Activated gamma-delta T cell (primary cell): ENCODE results near the gene TADA2A.
A peak's percentile ranks its signal among the peaks of the same experiment; 100 is the strongest.

Source experiments
- DNase-seq: peaks from one replicate; lab custom pipeline; 2025; lab: John Stamatoyannopoulos, UW
- total RNA-seq, 2 donors: gene quantifications; one replicate each; lab custom pipeline; 2026; lab: John Stamatoyannopoulos, UW

TADA2A gene, protein sequence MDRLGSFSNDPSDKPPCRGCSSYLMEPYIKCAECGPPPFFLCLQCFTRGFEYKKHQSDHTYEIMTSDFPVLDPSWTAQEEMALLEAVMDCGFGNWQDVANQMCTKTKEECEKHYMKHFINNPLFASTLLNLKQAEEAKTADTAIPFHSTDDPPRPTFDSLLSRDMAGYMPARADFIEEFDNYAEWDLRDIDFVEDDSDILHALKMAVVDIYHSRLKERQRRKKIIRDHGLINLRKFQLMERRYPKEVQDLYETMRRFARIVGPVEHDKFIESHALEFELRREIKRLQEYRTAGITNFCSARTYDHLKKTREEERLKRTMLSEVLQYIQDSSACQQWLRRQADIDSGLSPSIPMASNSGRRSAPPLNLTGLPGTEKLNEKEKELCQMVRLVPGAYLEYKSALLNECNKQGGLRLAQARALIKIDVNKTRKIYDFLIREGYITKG
- total RNA-seq: 40.2 to 47.6 reads per million in 2 donors

DNA sequence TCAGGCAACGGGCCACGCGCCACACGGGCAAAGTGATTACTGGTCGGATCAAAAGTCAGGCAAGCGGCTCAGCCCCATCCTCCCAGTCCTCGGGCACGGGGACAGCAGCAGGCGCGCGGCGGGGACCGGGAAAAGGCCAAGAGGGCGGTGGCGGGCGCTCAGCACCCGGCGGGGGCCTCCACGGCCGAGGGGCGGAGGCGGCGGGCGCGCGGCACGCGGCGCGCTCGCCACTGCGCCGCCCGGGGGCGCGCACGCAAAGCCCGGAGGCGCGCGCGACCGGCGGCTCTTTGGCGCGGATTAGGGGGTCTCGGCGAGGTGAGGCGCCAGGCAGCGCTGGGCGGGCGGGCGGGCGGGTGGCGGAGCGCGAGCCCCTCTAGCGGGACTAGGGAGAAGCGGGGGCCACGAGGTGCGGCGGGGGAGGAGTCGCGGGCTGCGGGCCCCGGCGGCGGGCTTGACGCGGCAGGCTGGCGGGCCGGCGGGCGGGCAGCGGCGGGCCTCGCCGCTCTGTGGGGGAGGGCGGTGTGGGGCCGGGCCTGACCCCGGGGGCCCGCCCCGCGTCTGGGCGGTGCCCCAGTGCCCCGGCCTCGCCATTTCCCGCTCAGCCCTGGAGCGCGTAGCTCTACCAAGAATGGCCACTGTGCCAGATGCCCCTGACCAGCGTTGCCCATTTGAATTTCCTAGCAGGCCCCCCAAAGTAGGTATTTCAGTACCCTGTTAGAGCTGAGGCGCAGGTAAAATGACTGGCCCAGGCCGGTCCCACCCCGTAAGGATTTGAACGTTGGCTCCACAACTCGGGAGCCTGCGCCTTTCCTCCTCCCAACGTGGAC, at the start of gene TADA2A, which contains the start of gene ACACA:
Gene TADA2A, plus strand, starts transcription at position 252 of the 827 bp plus-strand sequence. CDS start 4,480 bp downstream, outside the sequence.
Gene ACACA, minus strand, starts transcription at position 202 of the 827 bp plus-strand sequence. CDS start 537 bp downstream, outside the sequence.
- peak; percentile 70 for DNase-seq

DNA sequence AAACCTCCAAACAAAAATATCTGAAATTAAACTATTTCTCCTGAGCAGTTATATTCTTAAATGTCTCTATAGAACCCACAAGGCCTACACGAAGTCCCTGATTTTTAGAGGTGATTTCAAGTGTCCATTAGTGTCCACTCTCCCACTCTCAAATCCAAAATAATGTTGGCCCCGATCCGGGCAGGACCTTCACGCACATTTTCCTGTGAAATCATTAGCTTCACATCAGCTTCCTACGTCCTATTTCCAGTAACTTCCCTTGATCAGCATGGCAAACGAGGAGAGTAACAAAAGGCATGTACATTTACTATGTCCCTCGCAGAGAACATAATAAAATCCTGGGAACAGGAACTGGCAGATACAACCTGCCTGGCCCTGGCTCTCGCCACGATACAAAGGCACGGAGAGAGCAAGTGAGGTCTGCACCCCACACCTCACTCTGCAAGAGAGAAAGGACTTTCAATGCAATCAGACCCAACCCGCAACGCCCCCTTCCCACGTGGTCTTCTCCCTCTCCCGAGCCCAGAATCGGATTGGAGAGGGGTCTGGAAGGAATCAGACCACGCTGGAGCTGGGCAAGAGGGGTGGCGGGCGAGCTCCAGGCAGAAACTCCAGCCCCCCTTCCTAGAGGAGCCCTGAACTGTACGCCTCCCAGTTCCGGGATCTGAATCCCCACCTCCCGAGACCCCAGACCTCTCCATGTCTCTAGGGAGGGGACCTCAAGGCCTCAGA, 48.4 kb upstream of the TADA2A start:
- no peak for DNase-seq

DNA sequence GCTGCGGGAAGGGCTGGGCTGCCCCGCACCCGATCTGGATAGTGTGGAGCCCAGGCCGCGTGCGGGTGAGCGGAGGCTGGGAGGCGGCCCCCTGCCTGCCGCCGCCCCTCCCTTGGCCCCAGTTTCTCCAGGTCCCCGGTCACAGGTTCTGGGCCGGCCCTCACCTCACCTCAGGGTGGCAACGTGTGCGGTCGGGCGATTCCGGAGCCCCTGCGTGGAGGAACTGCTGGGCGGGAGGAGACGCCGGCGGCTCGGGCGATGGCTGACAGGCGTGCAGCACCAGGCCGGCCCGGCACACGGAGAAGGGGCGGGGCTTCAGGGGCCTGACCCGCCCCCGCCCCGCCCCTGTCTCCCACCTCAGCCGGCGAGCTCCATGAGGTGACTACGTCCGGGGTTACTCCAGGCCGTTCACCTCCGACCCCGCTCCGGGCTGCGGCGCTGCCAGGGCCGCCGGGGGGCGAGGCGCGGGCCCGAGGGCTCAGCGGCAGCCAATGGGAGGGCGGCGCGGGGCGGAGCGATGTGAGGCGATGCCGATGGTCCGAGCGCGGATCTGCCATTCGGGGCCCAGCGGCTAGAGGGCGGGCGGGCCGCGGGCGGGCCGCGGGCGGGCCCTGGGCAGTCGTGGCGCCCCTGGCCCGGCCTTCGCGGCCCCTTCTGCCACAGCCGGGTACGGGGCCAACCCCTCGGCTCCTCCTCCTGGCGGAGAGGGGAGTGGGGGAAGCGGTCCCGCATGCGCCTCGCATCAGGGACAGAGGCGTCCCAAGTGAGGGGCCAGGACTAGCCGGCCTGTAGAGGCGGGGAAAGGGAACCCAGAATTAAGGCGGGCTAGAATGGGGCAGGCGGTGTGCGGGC, 47.6 kb upstream of the TADA2A start:
- peak; percentile 96 for DNase-seq

DNA sequence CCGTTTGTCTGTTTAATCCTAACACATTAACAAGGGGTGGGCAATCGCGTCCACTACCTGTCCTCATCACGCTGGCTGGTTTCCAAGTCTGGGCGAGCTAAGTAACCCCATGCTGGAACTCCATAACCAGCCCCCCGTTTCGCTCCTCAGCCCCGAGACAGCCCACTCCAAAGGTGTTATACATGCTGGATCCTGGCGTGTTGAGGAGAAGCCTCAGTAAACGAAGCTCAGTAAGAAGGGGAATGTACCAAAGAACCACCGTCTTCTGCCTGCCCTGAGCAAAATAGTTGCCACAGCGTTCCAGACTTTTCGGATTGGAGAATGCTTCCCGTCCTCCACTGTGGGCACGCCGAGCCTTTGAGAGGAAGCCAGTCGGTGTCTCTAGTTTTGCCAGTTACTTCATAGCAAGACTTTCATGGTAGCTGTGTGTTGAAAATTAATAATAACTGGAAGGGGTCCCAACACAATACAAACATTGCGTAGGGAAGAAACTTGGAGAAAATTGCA, 47.0 kb upstream of the TADA2A start:
- DNase-seq: no peak

DNA sequence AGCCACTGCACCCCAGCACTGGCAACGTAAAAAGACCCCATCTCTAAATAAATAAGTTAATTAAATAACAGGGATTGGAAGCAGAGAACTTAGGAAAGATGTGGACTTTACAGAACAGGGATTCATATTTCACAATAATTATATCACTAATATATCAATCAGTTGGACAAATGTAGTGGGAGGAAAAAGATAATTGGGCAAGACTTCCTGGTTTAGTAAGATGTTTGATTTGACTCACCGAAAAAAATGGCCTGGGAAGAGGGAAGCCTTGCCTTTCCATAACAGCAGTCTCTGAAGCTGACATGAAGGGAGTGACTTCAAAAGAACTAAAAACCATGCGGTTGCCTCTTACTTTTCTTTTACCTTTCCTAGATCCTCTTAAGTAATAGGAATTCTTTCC, 46.1 kb upstream of the TADA2A start:
- no peak for DNase-seq

DNA sequence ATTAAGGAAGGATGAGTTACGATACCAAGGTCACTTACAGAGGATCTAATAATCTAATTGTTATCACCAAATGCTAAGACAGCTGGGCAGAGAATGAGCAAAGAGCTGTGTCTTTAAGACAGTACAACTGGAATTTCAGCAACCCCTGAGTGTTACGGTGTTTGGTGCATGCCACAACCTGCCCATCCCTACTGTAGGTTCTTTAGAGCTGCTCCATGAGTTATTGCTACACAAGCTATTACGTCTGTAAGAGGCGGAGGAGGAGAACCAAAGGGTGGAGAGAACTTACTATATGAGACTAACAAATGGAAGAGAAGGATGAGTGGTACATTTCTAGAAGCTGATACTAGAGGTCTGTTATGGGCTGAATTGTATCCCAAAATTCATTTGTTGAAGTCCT, 45.1 kb upstream of the TADA2A start:
- DNase-seq: no peak

DNA sequence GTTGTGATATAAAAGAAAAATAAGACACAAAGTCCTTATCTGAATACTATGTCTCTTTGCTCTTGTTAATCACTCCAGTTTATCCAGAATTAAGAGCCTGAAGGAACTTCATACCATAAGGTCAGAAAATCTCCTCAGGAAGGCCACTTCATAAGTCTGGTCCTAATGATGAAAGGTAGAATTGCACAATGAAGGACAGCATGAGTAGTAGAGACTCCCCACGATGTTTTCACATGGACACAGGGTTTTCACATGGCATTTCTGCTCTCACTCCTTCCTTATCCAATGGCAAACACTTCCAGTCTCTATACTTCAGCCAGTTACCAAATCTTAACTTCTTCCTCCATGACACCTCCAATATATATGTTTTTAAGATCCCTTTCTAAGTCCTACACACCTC, 41.1 kb upstream of the TADA2A start:
- DNase-seq: no peak

DNA sequence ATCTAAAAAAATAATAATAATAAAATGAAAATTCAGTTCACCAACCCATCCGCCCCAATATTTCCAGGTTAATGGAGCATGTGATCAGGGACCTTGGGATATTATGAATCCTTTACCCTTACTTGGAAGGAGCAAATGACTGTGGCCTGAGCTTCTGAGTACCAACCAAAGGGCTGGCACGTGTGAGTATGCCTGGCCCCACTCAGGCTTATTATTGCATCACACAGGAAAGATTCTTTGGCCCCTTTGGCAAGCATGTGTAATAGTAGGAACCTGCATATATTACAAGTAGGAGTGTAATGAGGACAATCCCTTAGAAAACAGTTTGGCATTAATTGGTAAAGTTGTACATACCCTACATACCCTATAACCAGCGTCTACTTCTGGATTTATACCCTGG, 38.1 kb upstream of the TADA2A start:
- no peak for DNase-seq

DNA sequence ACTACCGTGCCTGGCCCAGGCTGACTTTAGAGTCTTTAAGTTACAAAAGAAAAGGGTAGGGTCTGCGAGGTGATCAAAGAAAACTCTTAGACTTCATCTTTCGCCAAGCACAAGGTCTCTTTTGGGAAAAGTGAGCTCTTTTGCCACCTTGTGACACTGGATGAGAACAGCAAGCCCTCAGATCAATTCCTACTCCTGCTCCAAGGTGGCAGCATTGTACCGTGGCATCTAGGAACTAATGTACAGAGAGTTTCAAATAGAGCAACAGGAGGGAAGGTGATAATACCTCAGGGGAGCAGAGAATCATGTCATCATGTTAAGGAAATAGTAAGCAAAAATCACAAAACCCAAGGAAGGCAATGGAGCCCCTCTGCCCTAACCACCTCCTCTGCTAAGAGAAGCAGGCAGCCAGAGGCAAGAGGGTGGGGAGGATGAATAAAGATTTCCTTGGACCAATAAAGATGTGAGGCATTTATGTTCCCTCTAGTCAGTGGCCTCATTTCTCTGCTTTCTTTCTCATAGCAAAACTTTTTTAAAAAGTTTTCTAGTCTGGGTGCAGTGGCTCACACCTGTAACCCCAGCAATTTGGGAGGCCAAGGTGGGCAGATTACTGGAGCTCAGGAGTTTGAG, 33.0 kb upstream of the TADA2A start:
- DNase-seq: no peak

DNA sequence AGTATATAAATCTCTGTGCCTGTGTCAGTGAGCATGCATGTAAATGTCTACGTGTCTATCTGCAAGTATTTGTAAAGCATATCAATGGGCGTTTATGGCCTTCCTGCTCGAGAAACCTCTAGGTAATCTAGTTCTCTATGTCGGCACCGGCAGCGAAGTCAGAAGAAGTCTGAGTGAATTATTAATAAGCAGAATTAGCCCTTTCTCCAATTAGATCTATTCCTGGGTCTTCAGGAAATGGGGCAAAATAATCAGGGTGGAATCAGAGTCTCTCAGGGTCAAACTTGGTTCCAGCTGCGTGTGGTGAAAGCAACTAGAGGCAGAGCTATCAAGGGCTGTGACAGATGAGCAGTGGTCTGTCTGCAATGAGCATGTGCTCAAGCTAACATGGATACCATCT, 31.0 kb upstream of the TADA2A start, which contains the start of gene C17orf78:
Gene C17orf78, plus strand, starts transcription at position 280 of the 400 bp plus-strand sequence. Its CDS starts 108 bp downstream, at position 388.
- DNase-seq: no peak

DNA sequence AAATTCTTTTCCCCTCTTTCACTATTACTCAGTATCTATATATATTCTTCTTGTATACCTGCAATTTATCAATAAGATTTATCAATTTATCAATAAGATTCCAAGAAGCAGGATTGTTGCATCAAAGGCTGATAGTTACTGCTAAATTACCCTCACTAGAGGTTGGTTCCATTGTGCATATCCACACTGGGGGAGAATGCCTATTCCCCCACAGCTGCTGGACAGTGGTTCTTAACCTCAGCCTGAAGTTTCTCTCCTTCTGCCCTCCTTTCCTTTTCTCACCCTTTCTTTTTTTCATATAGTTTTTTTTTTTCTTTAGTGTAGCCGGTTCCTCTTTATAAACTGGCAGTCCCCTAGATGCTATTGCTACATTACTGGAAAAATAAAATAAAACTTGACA, 24.6 kb upstream of the TADA2A start:
- DNase-seq: no peak

DNA sequence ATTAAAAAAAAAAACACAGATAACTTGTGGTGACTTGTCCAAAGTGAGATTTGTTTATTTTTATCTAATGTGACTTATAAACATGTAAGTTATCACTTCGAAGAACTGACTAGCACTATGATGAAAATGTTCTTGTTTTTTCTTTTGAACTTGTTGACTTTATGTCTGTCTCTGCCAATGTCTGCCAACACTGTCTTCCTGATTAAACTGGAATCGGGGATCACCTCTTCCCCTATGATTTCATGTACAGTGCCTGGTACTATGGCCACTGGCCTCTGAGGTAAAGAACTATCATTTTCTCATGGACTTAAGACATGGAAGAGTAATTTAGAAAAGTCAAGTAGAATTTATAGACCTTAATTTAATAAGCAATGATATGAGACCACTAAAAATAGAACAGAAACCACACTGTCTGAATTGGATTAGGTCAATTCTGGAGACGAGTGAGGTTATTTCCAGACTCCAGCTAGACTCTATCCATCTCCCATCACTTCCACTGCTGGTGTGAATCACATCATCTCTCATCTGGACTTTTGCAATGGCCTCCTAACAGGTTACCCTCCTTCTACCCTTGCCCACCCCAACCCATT, 22.0 kb upstream of the TADA2A start:
- no peak for DNase-seq

DNA sequence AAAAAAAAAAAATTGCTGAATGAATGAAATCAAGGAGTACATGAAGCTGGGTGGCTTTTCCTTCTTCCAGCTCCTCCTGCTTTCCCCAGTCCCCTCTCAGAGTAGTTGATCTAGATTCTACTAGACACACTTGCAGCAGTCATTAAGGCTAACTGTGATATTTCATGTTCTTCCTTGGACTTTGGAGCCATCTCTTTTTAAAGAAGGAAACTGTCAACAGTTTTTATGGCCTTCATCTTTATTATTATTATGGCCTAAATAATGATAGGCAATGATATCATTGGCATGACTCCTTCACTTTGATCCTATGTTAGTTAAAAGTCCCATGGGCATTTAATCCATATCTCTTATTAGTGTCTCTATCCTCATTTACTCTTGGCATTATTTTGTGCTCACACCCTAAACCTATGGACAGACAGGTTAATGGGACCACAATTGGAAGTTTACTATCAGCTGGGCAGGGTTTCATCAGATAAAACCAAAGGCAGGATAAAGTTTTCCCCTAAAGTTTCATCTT, 21.2 kb upstream of the TADA2A start:
- no peak for DNase-seq

DNA sequence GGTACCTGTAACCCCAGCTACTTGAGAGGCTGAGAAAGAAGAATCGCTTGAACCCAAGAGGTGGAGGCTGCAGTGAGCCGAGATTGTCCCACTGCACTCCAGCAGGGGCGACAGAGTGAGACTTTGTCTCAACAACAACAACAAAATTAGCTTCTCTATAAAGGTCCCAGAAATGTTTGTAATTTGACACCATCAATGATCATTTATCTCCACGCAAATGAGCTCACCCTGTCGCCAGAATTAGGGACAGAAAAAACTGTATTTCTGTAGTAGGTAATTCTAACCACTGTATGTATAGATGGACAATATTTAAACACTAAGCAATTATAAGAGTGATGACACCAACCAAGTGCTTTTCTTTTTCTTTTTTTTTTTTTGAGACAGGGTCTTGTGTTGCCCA, 20.2 kb upstream of the TADA2A start:
- no peak for DNase-seq

DNA sequence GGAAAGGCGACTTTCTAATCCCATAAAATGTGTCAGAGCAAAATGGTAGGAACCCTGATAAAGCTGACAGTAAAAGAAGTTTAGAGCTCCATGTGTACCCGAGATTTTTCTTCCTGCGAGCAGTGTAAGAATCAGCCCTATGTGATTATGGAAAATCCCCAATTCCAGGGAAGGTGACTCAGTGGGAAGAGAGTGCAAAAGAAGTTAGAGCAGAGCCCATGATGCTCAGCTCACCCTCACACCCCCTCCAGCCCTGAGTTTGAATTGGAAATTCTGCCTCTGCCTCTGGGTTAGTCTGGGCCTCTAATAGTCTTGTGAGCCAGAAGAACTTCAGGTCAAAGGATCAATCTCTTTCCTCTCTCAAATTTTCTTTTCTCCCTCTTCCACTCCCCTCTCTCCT, 18.4 kb upstream of the TADA2A start:
- DNase-seq: no peak

DNA sequence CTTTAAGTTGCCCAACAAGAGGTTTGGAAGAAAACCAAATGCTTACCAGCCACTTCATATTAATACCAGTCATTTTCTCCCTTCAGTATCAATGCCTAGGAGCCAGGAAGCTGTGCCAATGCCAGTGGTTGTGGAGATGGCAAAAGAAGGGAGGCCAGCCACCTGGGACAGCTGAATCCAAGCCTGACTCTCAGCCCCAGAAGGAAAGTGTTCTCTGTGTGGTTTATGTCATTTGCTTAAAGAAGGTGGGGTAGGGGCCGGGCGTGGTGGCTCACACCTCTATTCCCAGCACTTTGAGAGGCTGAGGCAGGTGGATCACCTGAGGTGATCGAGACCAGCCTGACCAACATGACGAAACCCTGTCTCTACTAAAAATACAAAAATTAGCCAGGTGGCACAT, 17.5 kb upstream of the TADA2A start:
- no peak for DNase-seq

DNA sequence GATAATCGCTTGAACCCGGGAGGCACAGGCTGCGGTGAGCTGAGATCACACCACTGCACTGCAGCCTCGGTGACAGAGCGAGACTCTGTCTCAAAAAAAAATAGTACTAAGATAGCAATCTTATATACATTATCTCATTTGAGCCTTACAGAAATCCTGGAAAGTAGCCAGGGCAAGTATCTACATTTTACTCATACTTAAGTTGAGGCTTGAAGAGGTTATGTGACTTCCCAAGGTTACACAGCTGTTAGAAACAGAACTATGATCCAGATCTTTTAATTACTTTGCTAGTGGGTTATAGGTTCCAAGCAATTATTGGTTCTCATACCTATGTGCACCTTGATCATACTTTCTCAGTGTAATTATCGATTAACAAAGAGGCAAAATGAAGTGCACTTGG, 15.5 kb upstream of the TADA2A start:
- no peak for DNase-seq

DNA sequence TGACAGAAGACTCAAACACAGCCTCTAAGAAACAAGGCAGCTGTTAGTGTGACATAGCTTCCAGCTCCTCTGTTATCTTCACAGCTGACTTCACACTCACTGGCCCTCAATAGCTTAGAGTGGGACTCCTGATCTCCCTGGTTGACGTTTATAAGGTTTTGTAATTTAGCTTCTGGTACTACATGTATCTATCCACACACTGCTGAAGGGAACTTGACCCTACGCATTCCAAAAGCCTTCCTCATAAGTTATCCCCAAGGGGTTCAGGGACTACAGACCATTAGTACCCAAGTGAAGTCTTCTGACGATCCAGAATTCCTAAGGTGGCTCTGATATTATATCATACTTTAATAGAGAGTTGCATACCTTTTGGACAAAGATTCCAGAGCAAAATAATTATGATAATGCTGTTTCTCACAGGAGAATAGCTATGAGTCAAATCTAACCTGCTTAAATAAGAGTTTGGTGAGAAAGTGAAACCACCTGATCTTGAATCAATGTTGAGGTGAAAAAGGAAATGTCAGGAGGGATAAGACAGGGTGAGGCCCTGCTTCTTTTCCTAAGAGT, 14.6 kb upstream of the TADA2A start:
- no peak for DNase-seq

DNA sequence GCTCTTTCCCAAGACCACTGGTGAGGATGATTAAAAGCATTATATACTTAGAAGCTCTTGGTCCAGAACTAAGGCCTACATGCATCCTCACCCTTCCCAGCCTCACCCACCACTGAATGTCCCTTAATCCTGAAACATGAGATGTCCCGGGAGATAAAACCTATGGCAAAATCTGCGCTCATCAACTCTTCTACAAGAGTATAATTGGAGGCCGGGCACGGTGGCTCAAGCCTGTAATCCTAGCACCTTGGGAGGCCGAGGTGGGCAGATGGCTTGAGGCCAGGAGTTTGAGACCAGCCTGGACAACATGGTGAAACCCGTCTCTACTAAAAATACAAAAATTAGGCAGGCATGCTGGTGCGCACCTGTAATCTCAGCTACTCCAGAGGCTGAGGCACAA, 13.3 kb upstream of the TADA2A start:
- no peak for DNase-seq
